GM10266 (cell line): Measurements from ENCODE around the gene CPT1C.

Experiments
- DNase-seq: peaks from one replicate; pipeline ENCODE4 v3.0.0; 2012; ENCODE audit errors: extremely low spot score
- CTCF ChIP-seq: IDR thresholded peaks from 2 replicates; pipeline ENCODE4 v1.5.1; 2012; ENCODE audit warnings: mild to moderate bottlenecking, low read depth; ENCODE audit not compliant: control insufficient read depth, insufficient read depth; ENCODE audit errors: missing control alignments

Gene CPT1C

GRCh38 chr19:49679771-49680413 lies 11.0 kb upstream of the CPT1C start:
- no peak for DNase-seq
- TF ChIP-seq CTCF = no peak

- DNase-seq = peak; percentile 96
- TF ChIP-seq CTCF = peak; percentile 100
Measured at GRCh38 chr19:49680421-49681351, 10.2 kb upstream of the CPT1C start.

GRCh38 chr19:49681830-49682229 lies 9.1 kb upstream of the CPT1C start:
- TF ChIP-seq CTCF = no peak
- no peak for DNase-seq

GRCh38 chr19:49682274-49682673 lies 8.6 kb upstream of the CPT1C start:
- DNase-seq = no peak
- TF ChIP-seq CTCF = no peak

GRCh38 chr19:49683814-49684250 lies 7.1 kb upstream of the CPT1C start:
- no peak for DNase-seq
- TF ChIP-seq CTCF = no peak

GRCh38 chr19:49684251-49684982 lies 6.5 kb upstream of the CPT1C start:
- DNase-seq = peak; percentile 70
- peak; percentile 51 for TF ChIP-seq CTCF
